ENCODE measurements around the gene SYT8. TPM values are rescaled to one million over a fixed set of nuclear protein-coding genes. Genes with fewer than 3 reads are reported as not detected.

SYT8 gene
- total RNA-seq, 1 experiment from 2014 or later = not detected

- no peaks in the 10 kb centered on the region for H3K36me3 ChIP-seq (replicated peaks; ENCODE audit: control insufficient read depth, insufficient read depth, low read length)
- H3K4me3 ChIP-seq (ENCODE audit: insufficient read depth, low read depth, low read length) = no peak overlapping the region
- DNase-seq = peak; percentile 99
- no peaks in the 10 kb centered on the region for H3K27me3 ChIP-seq (ENCODE audit: control insufficient read depth, insufficient read depth, low read length)
Observed at GRCh38 chr11:1825039-1825740, 9.6 kb upstream of the SYT8 start.

- H3K27me3 ChIP-seq (ENCODE audit: control insufficient read depth, insufficient read depth, low read length) = no peaks in the 10 kb centered on the region
- H3K36me3 ChIP-seq (replicated peaks; ENCODE audit: control insufficient read depth, insufficient read depth, low read length) = no peaks in the 10 kb centered on the region
- peak; percentile 62 for DNase-seq
- H3K4me3 ChIP-seq (ENCODE audit: insufficient read depth, low read depth, low read length) = no peak overlapping the region
Observed at GRCh38 chr11:1825785-1826451, 8.9 kb upstream of the SYT8 start.

- Histone ChIP-seq H3K36me3 (replicated peaks; ENCODE audit: control insufficient read depth, insufficient read depth, low read length) (no peaks in the 10 kb centered on the region), H3K27me3 (ENCODE audit: control insufficient read depth, insufficient read depth, low read length) (no peaks in the 10 kb centered on the region), H3K4me3 (ENCODE audit: insufficient read depth, low read depth, low read length) (no peak overlapping the region)
- DNase-seq = peak; percentile 88
Observed at GRCh38 chr11:1826552-1827094, 8.2 kb upstream of the SYT8 start.

- DNase-seq = peak; percentile 50
- H3K4me3 ChIP-seq (ENCODE audit: insufficient read depth, low read depth, low read length) = no peak overlapping the region
- no peaks in the 10 kb centered on the region for H3K36me3 ChIP-seq (replicated peaks; ENCODE audit: control insufficient read depth, insufficient read depth, low read length)
- H3K27me3 ChIP-seq (ENCODE audit: control insufficient read depth, insufficient read depth, low read length) = no peaks in the 10 kb centered on the region
Observed at GRCh38 chr11:1827095-1827813, 7.5 kb upstream of the SYT8 start.

- DNase-seq = peak; percentile 47
- Histone ChIP-seq H3K27me3 (ENCODE audit: control insufficient read depth, insufficient read depth, low read length) (no peaks in the 10 kb centered on the region), H3K4me3 (ENCODE audit: insufficient read depth, low read depth, low read length) (no peak overlapping the region), H3K36me3 (replicated peaks; ENCODE audit: control insufficient read depth, insufficient read depth, low read length) (no peaks in the 10 kb centered on the region)
Observed at GRCh38 chr11:1827931-1828330, 6.9 kb upstream of the SYT8 start.

DNA sequence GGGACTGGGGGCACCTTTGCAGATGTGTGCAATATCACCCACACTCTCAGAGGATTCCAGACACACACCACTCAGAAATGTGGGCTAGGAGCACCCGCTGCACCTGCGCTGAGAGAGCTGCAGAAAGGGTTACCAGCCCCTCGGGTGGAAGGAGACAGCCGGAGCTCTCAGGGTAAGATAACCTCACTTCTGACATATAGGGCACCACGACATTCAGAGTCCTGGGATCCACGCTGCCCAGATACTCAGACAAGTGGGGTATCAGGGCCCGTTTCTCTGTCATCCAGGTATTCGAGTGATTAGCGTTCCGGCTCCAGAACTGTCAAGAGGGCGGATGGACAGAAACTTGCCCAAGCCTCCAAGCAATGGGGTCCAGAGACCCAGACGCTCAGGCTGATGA lies 6.2 kb upstream of the SYT8 start:
- peak; percentile 41 for DNase-seq
- no peaks in the 10 kb centered on the region for H3K27me3 ChIP-seq (ENCODE audit: control insufficient read depth, insufficient read depth, low read length)
- H3K36me3 ChIP-seq (replicated peaks; ENCODE audit: control insufficient read depth, insufficient read depth, low read length) = no peaks in the 10 kb centered on the region
- no peak overlapping the region for H3K4me3 ChIP-seq (ENCODE audit: insufficient read depth, low read depth, low read length)

GRCh38 chr11:1829039-1829820 lies 5.6 kb upstream of the SYT8 start:
- peak; percentile 50 for DNase-seq
- Histone ChIP-seq H3K4me3 (ENCODE audit: insufficient read depth, low read depth, low read length) (no peak overlapping the region), H3K27me3 (ENCODE audit: control insufficient read depth, insufficient read depth, low read length) (no peaks in the 10 kb centered on the region), H3K36me3 (replicated peaks; ENCODE audit: control insufficient read depth, insufficient read depth, low read length) (no peaks in the 10 kb centered on the region)

GRCh38 chr11:1830004-1830321 lies 4.8 kb upstream of the SYT8 start:
- no peak overlapping the region for H3K4me3 ChIP-seq (ENCODE audit: insufficient read depth, low read depth, low read length)

GRCh38 chr11:1830322-1831223 lies 4.2 kb upstream of the SYT8 start:
- no peaks in the 10 kb centered on the region for H3K27me3 ChIP-seq (ENCODE audit: control insufficient read depth, insufficient read depth, low read length)
- peak; percentile 56 for DNase-seq
- no peak overlapping the region for H3K4me3 ChIP-seq (ENCODE audit: insufficient read depth, low read depth, low read length)
- H3K36me3 ChIP-seq (replicated peaks; ENCODE audit: control insufficient read depth, insufficient read depth, low read length) = no peaks in the 10 kb centered on the region

More at GRCh38 chr11:1830004-1830321, 4.8 kb upstream of the SYT8 start:
- Histone ChIP-seq H3K27me3 (ENCODE audit: control insufficient read depth, insufficient read depth, low read length) (no peaks in the 10 kb centered on the region), H3K36me3 (replicated peaks; ENCODE audit: control insufficient read depth, insufficient read depth, low read length) (no peaks in the 10 kb centered on the region)
- DNase-seq = no peak

GRCh38 chr11:1831338-1832210 lies 3.2 kb upstream of the SYT8 start:
- Histone ChIP-seq H3K27me3 (ENCODE audit: control insufficient read depth, insufficient read depth, low read length) (no peaks in the 10 kb centered on the region), H3K4me3 (ENCODE audit: insufficient read depth, low read depth, low read length) (no peak overlapping the region), H3K36me3 (replicated peaks; ENCODE audit: control insufficient read depth, insufficient read depth, low read length) (no peaks in the 10 kb centered on the region)
- DNase-seq = peak; percentile 65

DNA sequence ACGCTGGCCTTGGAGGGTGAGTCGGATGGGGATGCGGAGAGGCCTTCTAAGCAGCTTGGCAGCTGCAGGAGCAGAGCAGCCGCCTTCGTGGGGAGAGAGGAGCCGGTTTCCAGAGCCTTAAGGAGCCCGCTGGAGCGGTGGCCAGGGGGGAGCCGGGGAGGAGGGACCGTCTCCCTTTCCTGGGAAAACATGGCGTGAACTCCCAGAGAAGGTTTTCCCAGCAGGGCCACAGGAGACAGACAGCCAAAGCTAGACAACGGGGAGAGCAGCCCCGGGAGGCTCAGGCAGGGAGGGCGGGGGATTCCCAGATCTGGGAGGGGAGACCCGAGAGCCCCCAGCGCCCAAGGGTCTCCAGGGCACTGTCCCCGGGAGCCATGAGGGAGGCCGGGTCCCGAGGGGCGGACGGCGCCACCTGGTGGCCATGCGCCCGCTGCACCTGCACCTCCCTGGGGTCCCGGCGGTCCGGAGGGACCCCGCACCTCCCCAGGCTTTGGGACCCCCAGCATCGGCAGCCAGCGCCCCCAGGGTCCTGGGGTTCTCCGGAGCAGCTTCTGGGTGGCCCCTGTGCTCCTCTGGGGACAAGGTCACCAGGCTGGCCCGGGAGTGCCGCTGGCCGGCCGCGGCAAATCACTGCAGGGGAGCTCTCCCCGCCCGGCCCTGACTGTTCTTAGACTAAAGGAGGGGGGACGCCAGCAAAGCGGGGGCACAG lies 2.4 kb upstream of the SYT8 start:
- Histone ChIP-seq H3K27me3 (ENCODE audit: control insufficient read depth, insufficient read depth, low read length) (no peaks in the 10 kb centered on the region), H3K36me3 (replicated peaks; ENCODE audit: control insufficient read depth, insufficient read depth, low read length) (no peaks in the 10 kb centered on the region), H3K4me3 (ENCODE audit: insufficient read depth, low read depth, low read length) (peak overlapping the region; percentile 18)
- peak; percentile 99 for DNase-seq

DNA sequence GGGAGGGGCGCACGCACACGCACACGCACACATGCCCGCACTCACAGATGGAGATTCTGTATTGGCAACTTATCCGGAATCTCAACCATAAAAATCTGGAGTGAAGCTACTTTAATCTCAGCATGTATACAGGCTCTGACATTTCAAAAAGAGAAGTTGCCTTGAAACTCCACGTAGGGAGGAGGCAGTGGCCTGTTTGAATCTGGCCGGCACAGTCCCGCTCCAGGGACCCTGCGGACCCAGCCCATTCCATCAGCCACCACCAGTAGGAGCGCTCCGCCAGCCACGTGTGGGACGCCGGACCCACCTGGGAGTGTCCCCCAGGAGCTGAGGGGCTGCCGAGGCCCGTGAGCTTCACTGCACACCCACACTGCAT lies 1.9 kb upstream of the SYT8 start:
- H3K4me3 ChIP-seq (ENCODE audit: insufficient read depth, low read depth, low read length) = no peak overlapping the region
- DNase-seq = peak; percentile 86
- H3K27me3 ChIP-seq (ENCODE audit: control insufficient read depth, insufficient read depth, low read length) = no peaks in the 10 kb centered on the region

More for the DNA sequence above, 1.9 kb upstream of the SYT8 start:
- no peaks in the 10 kb centered on the region for H3K36me3 ChIP-seq (replicated peaks; ENCODE audit: control insufficient read depth, insufficient read depth, low read length)
